Measurements from ENCODE around the gene LIN9. TPM values are rescaled to one million over a fixed set of nuclear protein-coding genes. Genes with fewer than 3 reads are reported as not detected.
A peak's percentile ranks its signal among the peaks of the same experiment; 100 is the strongest.
"Not testable (repeated sequence)": the region's sequence is repeated elsewhere in the genome, so short reads cannot be mapped to it uniquely, and the experiment has no call there.

LIN9 gene
- total RNA-seq, 1 donor from 2014 or later: 3.4 TPM

DNA sequence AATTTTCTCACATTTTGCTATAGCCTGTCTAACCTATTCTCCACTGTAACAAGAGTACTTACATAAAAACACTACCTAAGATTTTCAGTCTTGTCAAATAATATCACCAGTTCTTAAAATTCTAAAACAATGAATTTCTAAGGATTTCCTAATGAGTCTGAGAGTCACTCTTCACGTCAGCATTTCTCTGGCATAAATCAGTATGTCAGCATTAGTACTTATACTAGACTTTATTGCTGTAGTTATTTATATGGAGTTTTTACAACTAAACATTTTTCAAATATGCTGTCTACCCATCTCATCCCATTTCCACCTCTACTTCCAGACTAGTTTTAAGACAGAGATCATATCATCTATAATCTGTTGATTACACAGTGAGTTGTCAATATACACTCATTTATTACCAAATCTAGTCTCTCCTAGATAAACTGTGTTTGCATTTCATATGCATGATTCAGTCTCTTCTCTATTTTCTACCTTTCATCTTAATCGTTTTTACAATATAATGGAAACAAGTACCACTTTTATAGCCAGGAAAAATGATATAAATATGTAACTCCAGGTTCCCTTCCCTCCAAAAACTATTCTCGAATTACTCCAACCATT is 32.8 kb downstream of the LIN9 start:
- no peak for DNase-seq (ENCODE audit: low read depth)

DNA sequence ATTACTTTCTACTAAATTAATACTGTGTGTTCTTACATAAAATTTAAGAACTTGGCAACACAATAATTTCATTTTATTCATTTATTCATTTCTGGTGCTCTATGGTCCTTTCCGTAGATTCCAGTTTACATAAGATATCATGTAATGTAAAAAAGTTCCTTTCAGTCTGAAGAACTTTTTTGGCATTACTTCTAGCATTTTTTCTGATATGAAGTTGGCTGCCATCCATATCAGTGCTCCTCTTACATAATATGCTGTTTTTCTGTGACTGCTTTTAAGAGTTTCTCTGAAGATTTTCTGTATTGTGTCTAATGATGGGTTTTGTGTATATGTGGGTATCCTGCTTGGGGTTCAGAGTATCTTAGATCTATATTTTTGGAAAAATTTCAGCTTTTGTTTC is 34.8 kb downstream of the LIN9 start:
- DNase-seq (ENCODE audit: low read depth): no peak

DNA sequence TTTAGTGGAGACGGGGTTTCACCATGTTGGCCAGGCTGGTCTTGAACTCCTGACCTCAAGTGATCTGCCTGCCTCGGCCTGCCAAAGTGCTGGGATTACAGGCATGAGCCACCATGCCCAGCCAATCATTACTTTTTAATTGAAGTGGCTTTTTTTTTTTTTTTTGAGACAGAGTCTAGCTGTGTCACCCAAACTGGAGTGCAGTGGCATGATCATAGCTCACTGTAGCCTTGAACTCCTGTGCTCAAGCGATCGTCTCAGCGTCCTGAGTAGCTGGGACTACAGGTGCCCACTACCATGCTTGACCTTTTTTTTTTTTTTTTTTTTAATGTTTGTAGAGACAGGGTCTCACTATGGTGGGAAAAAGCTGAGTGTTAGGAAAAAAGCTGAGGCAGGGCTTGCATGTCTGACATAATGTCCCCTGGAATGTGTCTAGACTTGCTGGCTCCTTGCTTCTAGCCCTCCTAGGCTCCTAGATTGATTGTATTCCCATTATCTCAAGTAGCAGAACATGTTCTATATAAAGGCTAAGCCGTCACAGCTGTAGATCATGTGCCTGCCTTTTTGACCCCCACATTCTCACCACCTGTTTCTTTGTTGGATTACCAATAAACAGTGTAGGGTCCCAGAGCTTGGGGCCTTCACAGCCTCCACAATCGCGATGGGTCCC is 36.6 kb downstream of the LIN9 start:
- not testable (repeated sequence) for DNase-seq (ENCODE audit: low read depth)

DNA sequence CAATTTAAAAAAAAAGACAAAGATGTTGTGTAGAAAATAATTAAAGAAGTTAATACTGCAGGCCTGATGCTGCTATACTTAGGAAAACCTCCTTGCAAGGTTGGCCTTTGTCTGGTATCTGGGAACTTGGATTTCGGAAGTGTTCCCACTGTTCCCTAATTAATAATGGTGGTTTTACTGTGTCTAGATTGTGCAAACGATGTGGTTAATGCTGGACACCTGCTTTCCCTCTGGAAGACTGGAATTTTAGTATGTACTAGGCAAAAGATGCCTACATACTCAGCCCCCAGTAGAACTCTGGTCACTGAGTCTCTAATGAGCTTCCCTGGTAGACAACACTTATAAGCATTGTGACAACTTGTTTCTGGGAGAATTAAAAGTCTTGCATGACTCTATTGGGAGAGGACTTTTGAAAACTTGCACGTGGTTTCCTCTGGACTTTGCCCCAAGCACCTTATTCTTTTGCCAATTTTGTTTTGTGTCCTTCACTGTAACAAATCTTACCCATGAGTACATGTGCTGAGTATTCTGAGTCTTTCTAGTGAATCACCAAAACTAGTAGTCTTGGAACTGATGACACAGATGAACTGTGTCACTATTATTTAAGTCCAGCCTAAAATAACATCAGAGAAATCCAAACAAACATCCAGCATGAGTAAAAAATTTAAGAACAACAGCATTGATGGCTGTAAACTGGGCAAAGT is 40.4 kb downstream of the LIN9 start:
- DNase-seq (ENCODE audit: low read depth): peak; percentile 43

DNA sequence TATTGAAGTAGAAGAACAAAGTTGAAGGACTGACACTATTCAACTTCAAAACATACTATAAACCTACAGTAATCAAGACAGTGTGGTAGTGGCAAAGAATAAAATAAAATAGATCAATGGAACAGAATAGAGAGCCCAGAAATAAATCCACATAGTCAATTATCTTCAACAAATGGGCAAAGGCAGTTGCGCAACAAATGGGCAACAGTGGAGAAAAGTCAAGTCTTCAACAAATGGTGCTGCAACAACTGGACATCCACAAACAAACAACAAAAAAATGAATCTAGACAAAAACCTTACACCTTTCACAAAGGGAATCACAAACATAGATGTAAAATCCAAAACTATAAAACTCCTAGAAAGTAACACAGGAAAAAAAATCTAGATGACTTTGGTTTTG is 47.1 kb downstream of the LIN9 start:
- no peak for DNase-seq (ENCODE audit: low read depth)

DNA sequence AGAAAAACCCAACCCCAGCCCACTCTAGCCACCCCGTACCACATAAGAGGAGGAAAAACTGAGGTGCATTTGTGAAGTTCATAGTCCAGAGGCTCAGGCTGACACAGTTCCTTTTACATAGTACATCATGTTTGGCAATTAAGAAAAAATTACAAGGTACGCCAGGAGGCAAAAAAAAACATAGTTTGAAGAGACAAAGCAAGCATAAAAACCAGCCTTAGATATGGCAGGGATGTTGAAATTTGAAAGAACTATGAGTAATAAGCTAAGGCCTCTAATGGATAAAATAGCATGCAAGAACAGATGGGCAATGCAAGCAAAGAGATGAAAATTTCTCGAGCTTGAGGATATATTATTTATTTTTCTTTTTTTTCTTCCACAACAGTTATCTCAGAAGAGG is 53.6 kb downstream of the LIN9 start:
- no peak for DNase-seq (ENCODE audit: low read depth)

DNA sequence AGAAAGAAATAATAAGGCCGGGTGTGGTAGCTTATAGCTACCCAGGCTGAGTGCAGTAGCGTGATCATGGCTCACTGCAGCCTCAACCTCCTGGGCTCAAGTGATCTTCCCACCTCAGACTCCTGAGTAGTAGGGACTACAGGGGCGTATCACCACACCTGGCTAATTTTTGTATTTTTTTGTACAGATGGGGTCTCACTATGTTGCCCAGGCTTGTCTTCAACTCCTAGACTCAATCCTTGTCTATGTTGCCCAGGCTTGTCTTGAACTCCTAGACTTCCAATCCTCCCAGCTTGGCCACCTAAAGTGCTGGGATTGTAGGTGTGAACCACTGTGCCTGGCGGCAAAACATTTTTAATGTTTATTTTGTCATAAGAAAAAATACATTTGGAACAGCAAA is 55.0 kb downstream of the LIN9 start:
- DNase-seq (ENCODE audit: low read depth): no peak

DNA sequence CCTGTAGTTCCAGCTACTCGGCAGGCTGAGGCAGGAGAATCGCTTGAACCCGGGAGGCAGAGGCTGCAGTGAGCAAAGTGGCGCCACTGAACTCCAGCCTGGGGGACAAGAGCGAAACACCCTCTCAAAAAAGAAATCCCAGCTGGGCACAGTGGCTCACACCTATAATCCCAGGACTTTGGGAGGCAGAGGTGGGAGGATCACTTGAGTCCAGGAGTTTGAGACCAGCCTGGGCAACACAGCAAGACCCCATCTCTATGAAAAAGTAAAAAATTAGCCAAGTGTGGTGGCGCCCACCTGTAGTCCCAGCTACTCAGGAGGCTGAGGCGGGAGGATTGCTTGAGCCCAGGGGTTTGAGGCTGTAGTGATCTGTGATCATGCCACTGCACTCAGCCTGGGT is 56.1 kb downstream of the LIN9 start:
- not testable (repeated sequence) for DNase-seq (ENCODE audit: low read depth)

DNA sequence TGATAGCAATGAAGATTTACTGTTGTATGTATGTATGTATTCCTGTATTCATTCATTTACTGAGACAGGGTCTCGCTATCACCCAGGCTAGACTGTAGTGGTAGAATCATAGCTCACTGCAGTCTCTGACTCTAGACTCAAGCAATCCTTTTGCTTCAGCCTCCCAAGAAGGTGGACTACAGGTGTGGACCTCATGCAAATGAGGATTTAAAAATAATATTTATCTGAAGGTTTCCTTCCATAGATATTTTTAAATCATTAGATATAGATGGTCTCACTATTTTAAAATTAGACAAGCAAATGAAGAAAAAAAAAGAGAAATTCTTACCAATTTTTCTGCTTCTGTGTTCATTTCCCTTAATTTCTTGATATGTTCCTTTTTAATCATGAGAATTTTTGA is 58.5 kb downstream of the LIN9 start:
- DNase-seq (ENCODE audit: low read depth): no peak

DNA sequence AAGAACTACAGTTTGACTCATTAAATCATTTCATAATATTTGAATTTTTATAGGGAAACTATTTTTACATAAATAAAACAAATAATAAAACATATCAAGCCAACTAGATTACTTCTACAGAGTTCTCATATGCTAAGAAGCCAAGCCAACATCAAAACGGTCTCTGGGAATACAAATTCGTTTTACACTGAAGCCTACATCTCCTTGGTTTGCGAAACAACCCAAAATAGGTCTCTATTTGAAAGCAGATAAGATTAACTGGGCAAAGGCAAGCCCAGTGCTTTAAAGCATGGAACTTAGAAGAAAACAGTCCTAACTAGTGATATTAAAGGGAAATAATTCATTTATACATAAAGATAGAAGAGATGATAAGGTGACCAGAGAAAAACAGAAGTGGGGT is 60.2 kb downstream of the LIN9 start:
- no peak for DNase-seq (ENCODE audit: low read depth)

DNA sequence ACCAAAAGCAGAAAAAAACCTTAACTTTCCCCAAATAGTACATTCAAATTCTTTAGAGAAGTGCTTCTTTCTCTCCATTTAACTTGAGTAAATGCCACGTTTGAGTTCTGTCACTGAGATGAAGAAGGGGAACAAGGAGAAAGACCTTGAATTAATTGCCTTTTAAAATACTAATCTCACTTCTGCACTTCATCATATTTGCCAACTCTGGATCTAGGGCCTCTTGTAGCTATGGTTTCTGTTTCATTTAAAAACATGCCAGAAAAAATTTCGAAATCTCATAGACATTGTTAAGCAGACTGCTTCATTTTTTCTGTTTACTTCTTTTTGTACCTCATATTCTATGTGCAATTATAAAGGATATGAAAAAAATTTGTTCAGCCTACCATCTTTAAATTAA is 60.9 kb downstream of the LIN9 start:
- DNase-seq (ENCODE audit: low read depth): peak; percentile 9

DNA sequence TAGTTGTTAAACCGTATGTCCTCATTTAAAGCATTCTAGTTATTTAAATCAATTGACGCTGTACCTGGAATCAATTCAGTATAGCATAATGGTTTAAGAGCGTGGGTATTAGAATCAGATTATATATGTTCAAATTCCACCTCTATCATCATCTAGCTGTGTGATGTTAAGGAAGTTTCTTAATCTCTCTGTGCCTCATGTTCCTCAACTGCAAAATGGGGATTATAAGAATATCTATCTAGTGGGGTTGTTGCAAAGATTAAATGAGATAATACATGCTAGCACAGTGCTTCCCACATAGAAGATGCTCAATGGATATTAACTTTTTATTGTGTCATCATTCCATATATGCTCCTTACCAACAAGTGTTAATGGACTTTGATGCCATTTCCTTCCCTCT is 69.5 kb downstream of the LIN9 start:
- no peak for DNase-seq (ENCODE audit: low read depth)

DNA sequence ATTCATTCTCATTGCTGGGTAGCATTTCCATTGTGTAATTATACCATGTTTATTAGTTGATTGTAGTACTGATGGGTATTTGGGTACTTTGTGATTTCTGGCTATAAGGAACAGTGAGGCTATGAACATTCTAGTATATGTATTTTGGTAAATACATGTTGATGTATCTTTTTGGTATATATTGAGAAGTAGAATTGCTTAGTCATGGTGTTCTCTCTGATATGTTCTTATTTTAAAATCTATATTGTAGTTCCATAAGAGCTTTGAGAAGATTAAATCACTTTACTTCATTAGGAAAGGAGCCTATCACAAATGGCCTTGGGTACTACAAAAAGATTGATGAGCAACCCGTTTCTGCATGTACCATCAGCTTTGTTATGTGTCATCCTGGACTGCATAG is 72.1 kb downstream of the LIN9 start:
- no peak for DNase-seq (ENCODE audit: low read depth)

DNA sequence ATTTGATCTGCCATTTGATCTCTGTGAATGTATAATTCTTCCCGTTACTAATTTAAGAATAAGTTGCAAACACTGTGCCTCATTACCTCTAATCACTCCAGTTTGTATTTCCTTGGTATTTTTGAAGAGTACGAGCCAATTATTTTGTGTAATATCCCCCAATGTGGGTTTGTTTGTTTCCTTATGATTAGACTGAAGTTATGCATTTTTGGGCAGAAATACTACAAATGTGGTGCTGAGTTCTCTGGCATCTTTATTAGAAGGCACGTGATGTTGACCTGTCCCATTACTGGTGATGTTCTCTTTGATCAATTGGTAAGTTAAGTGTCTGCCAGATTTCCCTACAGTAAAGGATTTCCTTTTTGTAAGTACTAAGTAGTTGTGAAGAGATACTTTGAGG is 75.2 kb downstream of the LIN9 start:
- no peak for DNase-seq (ENCODE audit: low read depth)

DNA sequence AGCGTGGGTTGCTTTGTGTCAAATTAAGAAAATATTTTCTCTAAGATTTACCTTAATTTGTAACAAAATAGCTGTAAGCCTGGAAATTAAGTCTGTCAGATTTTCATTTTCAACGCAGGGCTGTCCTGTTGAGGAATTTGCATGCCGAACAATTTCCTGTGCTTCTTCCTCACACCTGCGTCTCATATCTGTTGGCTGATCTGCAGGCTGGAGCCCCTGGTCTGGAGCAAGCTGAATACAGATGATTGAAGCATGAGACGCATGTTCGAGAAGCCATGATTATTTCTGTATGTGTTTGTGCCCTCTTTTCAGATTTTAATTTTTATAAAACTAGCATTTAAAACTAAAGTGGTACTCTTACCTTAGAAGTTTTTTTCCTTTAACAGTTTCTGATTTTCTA is 75.7 kb downstream of the LIN9 start:
- DNase-seq (ENCODE audit: low read depth): no peak

DNA sequence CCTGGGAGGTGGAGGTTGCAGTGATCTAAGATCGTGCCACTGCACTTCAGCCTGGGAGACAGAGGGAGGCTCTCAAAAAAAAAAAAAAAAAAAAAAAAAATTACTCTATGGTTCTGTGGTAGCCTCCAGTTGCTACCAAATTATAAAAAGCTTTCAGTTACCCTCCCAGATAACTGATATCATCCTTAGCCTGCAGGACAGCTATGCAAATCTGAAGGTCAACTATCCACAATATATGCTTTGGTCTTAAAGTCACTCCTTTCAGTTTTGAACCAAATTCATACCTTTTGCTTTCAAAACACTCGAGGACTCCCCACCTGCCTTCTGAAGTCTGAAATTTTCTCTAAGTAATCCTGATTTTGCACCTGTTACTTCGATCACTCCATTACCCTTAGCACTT is 82.4 kb downstream of the LIN9 start:
- no peak for DNase-seq (ENCODE audit: low read depth)

DNA sequence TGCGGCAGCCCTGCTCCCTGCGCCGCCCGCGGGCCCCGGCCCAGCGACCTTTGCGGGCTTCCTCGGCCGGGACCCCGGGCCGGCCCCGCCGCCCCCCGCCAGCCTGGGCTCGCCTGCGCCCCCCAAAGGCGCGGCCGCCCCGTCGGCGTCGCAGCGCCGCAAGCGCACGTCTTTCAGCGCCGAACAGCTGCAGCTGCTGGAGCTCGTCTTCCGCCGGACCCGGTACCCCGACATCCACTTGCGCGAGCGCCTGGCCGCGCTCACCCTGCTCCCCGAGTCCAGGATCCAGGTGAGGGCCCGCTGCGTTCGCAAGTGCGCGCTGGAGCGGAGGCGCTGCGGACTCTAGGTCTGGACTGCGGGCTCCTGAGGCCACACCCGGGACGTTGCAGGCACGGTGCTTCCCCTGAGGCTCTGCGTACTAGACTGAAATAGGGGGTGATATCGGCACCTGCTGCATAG is 85.1 kb downstream of the LIN9 start:
- no peak for DNase-seq (ENCODE audit: low read depth)

DNA sequence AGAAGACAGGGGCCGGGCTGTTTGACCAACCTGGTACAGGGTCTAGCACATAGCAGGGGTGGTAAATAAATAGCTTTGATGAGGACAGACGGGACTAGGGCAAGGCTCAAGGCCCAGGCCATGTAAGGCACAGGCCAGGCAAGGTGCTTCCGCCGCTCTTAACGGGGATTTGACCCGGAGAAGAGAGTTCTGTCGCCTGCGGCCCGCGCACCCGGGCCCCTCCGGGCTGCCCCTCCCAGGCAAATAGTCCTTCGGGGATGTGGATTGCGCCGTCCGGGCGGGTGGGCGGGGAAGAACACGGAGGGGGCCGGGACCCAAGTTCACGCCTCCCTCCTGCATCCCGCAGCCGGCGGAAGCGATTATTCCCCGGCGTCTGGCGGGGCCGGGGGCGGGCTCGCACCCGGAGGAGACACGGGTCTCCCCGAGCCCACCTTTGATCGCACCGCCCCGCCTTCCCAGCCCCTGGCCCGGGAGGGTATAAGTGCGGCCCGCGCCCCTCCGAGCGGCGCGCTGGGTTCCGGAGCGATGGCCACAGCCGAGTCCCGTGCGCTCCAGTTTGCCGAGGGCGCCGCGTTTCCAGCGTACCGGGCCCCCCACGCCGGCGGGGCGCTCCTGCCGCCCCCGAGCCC is 85.7 kb downstream of the LIN9 start, which contains the start of gene MIXL1:
Gene MIXL1, plus strand, starts transcription at position 508 of the 629 bp plus-strand sequence. Its CDS starts 18 bp downstream, at position 526.
- no peak for DNase-seq (ENCODE audit: low read depth)

DNA sequence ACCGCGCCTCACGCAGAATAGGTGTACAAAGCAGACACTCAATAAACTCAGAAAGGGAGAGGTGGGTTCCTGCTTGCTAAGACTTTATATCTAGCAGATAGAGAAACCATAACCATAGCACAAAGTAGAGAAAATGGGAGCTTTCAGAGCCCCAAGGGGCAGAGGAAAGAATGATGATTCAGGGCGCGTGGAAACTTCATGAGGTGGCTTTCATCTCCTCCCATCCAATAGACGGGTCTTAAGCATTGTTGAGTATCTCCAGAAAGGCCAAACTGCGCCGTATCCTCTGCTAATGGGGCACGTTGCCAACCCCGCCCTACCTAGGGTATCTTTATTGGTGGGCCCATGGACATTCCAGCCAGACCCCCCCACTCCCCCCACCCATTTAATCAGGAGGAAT is 86.3 kb downstream of the LIN9 start:
- DNase-seq (ENCODE audit: low read depth): no peak

DNA sequence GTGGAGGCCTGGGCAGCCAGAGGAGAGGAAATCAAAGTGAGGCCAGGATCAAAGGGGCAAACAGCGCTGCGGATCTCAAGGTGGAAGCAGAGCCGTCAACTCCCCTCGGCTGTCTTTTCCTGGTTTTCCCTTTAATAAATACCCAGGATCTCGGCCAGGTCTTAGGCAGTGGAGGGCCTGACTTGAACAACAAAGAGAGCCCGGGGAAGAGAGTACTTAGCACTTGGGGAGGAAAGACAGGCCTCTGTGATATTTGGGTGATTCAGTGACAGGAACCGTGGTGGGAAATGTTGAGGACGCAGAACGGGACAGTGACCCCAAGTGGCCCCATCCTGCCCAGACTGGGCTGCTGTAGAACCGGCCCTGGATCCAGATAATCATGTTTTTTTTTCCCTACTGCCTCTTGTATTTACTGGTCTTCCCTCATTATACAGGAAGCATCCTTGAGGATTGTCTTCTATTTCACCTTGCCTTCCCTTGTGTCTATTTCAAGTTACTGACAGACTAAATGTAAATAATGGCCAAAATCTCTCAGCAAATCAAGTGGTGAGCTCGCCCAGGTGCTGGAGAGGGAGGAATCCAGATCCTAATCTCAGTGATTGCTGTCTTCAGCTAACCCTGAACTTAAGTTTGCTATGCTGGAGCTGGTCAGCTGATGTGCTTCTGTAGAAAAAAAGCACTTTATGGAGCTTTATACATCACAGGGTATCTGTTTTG is 88.3 kb downstream of the LIN9 start:
- DNase-seq (ENCODE audit: low read depth): no peak

DNA sequence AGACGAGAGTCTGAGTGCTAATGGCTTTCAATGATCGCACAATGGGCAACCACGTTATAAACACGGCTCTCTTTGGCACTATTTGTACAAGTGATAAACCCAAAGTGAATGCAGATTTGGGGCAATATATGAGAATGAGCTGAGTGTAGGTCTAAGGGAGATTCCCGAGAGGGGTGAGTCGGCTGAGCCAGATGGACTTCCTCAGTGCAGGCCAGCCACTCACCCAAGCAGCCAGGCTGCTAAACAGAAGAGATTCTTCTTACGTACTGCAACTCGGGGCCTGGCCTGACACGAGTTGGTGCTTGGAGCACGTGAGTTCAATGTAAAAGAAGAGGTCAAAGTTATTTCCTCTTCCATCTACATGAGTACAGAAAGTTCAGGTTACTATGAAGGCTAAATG is 91.7 kb downstream of the LIN9 start:
- no peak for DNase-seq (ENCODE audit: low read depth)

DNA sequence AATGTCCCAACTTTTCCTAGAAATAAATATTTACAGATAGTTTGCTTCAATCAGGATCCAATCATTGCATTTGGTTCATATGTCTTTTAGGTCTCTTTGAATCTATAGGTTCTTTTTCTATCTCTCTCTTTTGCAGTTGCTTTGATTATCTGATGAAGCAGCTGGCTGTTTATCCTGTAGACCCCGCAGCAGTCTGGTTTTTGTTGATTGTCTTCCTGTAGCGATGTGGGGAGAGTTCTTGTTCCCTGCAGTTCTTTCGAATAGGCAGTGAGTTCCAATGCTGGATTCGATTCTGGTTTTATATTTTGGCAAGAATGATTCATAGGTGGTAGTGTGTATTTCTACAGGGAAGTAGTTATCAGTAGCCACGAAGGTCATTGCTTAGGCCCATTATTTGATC is 92.9 kb downstream of the LIN9 start:
- DNase-seq (ENCODE audit: low read depth): no peak

Data from renal cortical epithelial cell (primary cell).